K562 (cell line): ENCODE results near the gene DNAJB13. TPM values are rescaled to one million over a fixed set of nuclear protein-coding genes. Genes with fewer than 3 reads are reported as not detected.
A peak's percentile ranks its signal among the peaks of the same experiment; 100 is the strongest.

Experiments used
- HOMEZ ChIP-seq: fragments of 250-450 bp; sonication (Bioruptor Pico); IDR thresholded peaks from 2 replicates; pipeline ENCODE4 v1.4.0; 2020; ENCODE audit warnings: mild to moderate bottlenecking, moderate library complexity
- ID3 ChIP-seq, 2 experiments: fragments of 250-450 bp in 1 of 2; fragments of 450-650 bp in 1 of 2; sonication (Bioruptor Pico) in 1 of 2; IDR thresholded peaks; 2 replicates each; pipeline versions ENCODE4 v1.6.1 to v1.8.0; 2016 to 2021; ENCODE audit warnings: mild to moderate bottlenecking in 2 of 2, moderate library complexity in 2 of 2, missing compliant biosample characterization in 1 of 2, missing genetic modification characterization in 1 of 2
- LEF1 ChIP-seq: fragments of 450-650 bp; IDR thresholded peaks from 2 replicates; pipeline ENCODE4 v1.6.1; 2016; ENCODE audit warnings: mild to moderate bottlenecking
- SRSF7 ChIP-seq: fragments of 200-400 bp; formaldehyde crosslinking; optimal IDR thresholded peaks from 2 replicates; pipeline ENCODE3; 2017; ENCODE audit warnings: mild to moderate bottlenecking, low read depth, low read length
- YY1 ChIP-seq, 3 experiments: IDR thresholded peaks; 2 replicates each; pipeline ENCODE4 v1.6.1; 2011; ENCODE audit warnings: low read length in 2 of 3, mild to moderate bottlenecking in 2 of 3, moderate library complexity in 2 of 3, borderline replicate concordance in 1 of 3, control low read depth in 1 of 3, low read depth in 1 of 3; ENCODE audit not compliant: insufficient read depth in 3 of 3, insufficient replicate concordance in 2 of 3, control insufficient read depth in 1 of 3, insufficient read length in 1 of 3; ENCODE audit errors: extremely low read depth in 1 of 3
- ZKSCAN3 ChIP-seq: fragments of 250-450 bp; sonication (Bioruptor Pico); IDR thresholded peaks from 2 replicates; pipeline ENCODE4 v1.4.0; 2020
- ZNF217 ChIP-seq: sonication (generic); formaldehyde crosslinking; IDR thresholded peaks from 2 replicates; pipeline ENCODE4 v1.8.0; 2022; ENCODE audit warnings: mild to moderate bottlenecking, missing genetic modification reagents
- ZNF311 ChIP-seq: fragments of 250-450 bp; sonication (Bioruptor Pico); IDR thresholded peaks from 2 replicates; pipeline ENCODE4 v1.4.0; 2020; ENCODE audit warnings: mild to moderate bottlenecking, moderate library complexity
- ZNF384 ChIP-seq: IDR thresholded peaks from 2 replicates; pipeline ENCODE4 v1.6.1; 2012; ENCODE audit warnings: low read depth, low read length, improper control_type of control experiment
- polyA plus RNA-seq, 8 experiments: library from polyadenylated mRNA; depleted of rRNA in 4 of 8; stranded (reverse) in 5 of 8; unstranded in 3 of 8; fragments of >200 nt; fragmentation: Nextera tagmentation in 2 of 8; fragmentation: Illumina TruSeq in 1 of 8; extraction: Ambion mirVana in 2 of 8; extraction: Trizol in 1 of 8; gene quantifications; 2 replicates each; pipeline versions ENCODE4 v1.2.1 to v1.2.3, GENCODE V29; 2011 to 2014; ENCODE audit warnings: inconsistent platforms in 1 of 8, missing spikeins in 1 of 8
- total RNA-seq, 7 experiments: library from RNA; depleted of rRNA in 6 of 7; stranded (reverse); fragments of >200 nt in 6 of 7; fragmentation: Illumina TruSeq in 2 of 7; extraction: Trizol in 2 of 7; gene quantifications; 2 replicates each; pipeline versions ENCODE4 v1.2.1 to v1.2.3, GENCODE V29; 2011 to 2021; ENCODE audit warnings: low replicate concordance in 1 of 7

The DNAJB13 gene
- total and polyA plus RNA-seq, 9 of the 15 experiments (the other 6 are each of a cell fraction or from before 2014, with no cell fraction given) = 0.14 TPM; not detected in 8

DNA sequence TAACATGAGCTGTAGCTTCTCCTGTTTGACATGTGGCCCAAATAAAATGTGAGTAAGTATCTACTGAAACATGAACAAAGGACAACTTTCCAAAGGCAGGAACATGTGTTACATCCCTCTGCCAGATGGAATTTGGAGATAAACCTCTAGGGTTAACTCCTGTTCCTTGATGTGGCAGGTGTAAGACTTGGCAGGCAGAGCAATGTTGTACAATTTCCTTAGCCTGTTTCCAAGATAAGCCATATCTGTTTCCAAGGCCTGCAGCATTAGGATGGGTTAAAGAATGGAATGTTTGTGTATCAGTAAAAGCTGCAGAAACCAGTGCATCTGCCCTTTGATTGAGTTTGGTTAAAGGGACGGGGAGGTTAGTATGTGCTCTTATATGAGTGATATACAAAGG is 8.8 kb upstream of the DNAJB13 start (continued):
- TF ChIP-seq YY1 (IDR thresholded peaks at IDR 0.05; ENCODE audit: borderline replicate concordance in 1 of 3, control insufficient read depth in 1 of 3, extremely low read depth in 1 of 3, insufficient read depth in 3 of 3, insufficient read length in 1 of 3, insufficient replicate concordance in 2 of 3, low read depth in 1 of 3, low read length in 2 of 3) (no peak), HOMEZ (CRISPR knock-in tag) (no peak), ZNF384 (no peak), ZNF217 (CRISPR knock-in tag) (no peak), ZKSCAN3 (CRISPR knock-in tag) (no peak), SRSF7 (no peak), ID3 (CRISPR knock-in tag; IDR thresholded peaks at IDR 0.05) (no peak), ID3 (tag; IDR thresholded peaks at IDR 0.05) (peak; percentile 74), ZNF311 (CRISPR knock-in tag) (no peak), LEF1 (peak; percentile 81)
